NCI-H2196 (cell line): ENCODE results near the gene SLC4A4.

Experiments
- DNase-seq: peaks from one replicate; lab custom pipeline; 2025; ENCODE audit not compliant: unreplicated experiment; lab: John Stamatoyannopoulos, UW

Gene SLC4A4

GRCh38 chr4:71356924-71357663, 18.3 kb downstream of the SLC4A4 start:
- DNase-seq, result no peak

- DNase-seq, result no peak
These were observed 22.0 kb downstream of the SLC4A4 start for GRCh38 chr4:71360844-71361243.

- DNase-seq, result no peak
These were observed 22.7 kb downstream of the SLC4A4 start for GRCh38 chr4:71361476-71361875.

- DNase-seq, result no peak
These were observed 27.9 kb downstream of the SLC4A4 start for GRCh38 chr4:71366766-71367165.

GRCh38 chr4:71367546-71367945, 28.7 kb downstream of the SLC4A4 start:
- DNase-seq, result no peak

- DNase-seq, result no peak
These were observed 30.1 kb downstream of the SLC4A4 start for GRCh38 chr4:71368906-71369305.

GRCh38 chr4:71369536-71369935, 30.7 kb downstream of the SLC4A4 start:
- no peak for DNase-seq

GRCh38 chr4:71375494-71375893, 36.7 kb downstream of the SLC4A4 start:
- DNase-seq, result no peak

GRCh38 chr4:71377561-71377960, 38.7 kb downstream of the SLC4A4 start:
- no peak for DNase-seq

- no peak for DNase-seq
These were observed 40.3 kb downstream of the SLC4A4 start for GRCh38 chr4:71379126-71379525.

- peak; percentile 3 for DNase-seq
These were observed 42.0 kb downstream of the SLC4A4 start for GRCh38 chr4:71380788-71381187.

GRCh38 chr4:71382125-71382899, 43.5 kb downstream of the SLC4A4 start:
- no peak for DNase-seq

- DNase-seq, result no peak
These were observed 44.2 kb downstream of the SLC4A4 start for GRCh38 chr4:71382900-71383560.

- DNase-seq, result no peak
These were observed 45.2 kb downstream of the SLC4A4 start for GRCh38 chr4:71383984-71384383.

GRCh38 chr4:71389149-71389827, 50.5 kb downstream of the SLC4A4 start:
- no peak for DNase-seq

- DNase-seq, result no peak
These were observed 53.3 kb downstream of the SLC4A4 start for GRCh38 chr4:71392109-71392508.

GRCh38 chr4:71396382-71396781, 57.6 kb downstream of the SLC4A4 start:
- no peak for DNase-seq

GRCh38 chr4:71400810-71401209, 62.0 kb downstream of the SLC4A4 start:
- no peak for DNase-seq

GRCh38 chr4:71402616-71403015, 63.8 kb downstream of the SLC4A4 start:
- DNase-seq, result no peak

- DNase-seq, result no peak
These were observed 65.2 kb downstream of the SLC4A4 start for GRCh38 chr4:71404049-71404448.

- DNase-seq, result no peak
These were observed 67.0 kb downstream of the SLC4A4 start for GRCh38 chr4:71405791-71406190.
